ENCODE results near the gene FRS3. TPM values are rescaled to one million over a fixed set of nuclear protein-coding genes. Genes with fewer than 3 reads are reported as not detected.

FRS3 gene
- total RNA-seq, 1 donor from 2014 or later: 26.0 TPM

DNA sequence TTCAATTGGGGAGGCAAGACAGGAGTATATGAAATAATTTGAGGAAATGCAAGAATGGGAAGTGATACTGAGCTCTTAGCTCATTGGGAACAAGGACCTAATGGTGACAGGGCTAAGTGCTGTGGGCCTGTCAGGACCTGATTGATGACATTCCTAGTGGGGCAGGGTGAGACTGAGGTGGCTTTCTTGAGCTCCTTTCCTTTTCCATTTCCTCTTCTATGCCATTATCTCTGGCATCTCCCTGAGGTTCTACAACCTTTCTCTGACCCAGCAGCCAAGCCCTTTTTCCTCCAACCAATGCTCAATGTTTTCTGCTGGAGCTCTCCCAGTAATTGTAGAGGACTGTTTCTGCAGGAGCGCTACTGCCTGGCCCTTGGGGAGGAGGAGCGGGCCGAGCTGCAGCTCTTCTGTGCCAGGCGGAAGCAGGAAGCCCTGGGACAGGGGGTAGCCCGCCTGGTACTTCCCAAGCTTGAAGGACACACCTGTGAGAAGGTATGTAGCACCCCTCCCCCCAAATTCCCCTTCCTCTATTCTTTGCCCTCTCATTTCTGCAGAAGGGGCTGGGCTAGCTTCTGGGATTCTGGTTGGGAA, 5.0 kb upstream of the FRS3 start:
- Histone ChIP-seq H3K27ac (no peak overlapping the region), H3K27me3 (no peaks in the 10 kb centered on the region), H3K9me3 (no peaks in the 10 kb centered on the region), H3K4me3 (no peak overlapping the region), H3K36me3 (peaks cover 5 to 7% of the 10 kb centered on the region in 2 donors), H3K4me1 (peaks cover 17 to 18% of the 10 kb centered on the region in 2 donors)
- DNase-seq (ENCODE audit: low spot score in 2 of 2): no peak
- intact Hi-C loops (cut with DNase I): loop anchor here (5.0 to 10.0 kb wide), 3 partner anchors 77 to 1840 kb away; partner anchors contain the start of genes GTPBP2 and UBR2
- no peak for TF ChIP-seq CTCF (IDR thresholded peaks at IDR 0.05)

GRCh38 chr6:41783106-41783780, 3.5 kb upstream of the FRS3 start:
- Histone ChIP-seq H3K27ac (no peak overlapping the region), H3K9me3 (no peaks in the 10 kb centered on the region), H3K4me1 (peaks cover 13 to 23% of the 10 kb centered on the region in 2 donors), H3K36me3 (no peaks in the 10 kb centered on the region), H3K4me3 (no peak overlapping the region), H3K27me3 (no peaks in the 10 kb centered on the region)
- DNase-seq (ENCODE audit: low spot score in 2 of 2): no peak
- TF ChIP-seq CTCF (IDR thresholded peaks at IDR 0.05): no peak
- intact Hi-C loops (cut with DNase I): loop anchor here (10.0 kb wide), 2 partner anchors 782 to 1842 kb away; partner anchors contain the start of genes GTPBP2 and UBR2

- Histone ChIP-seq H3K27me3 (no peaks in the 10 kb centered on the region), H3K9me3 (no peaks in the 10 kb centered on the region), H3K4me1 (peaks cover 13 to 23% of the 10 kb centered on the region in 2 donors), H3K4me3 (peak overlapping the region; percentile 71 to 95), H3K36me3 (peaks cover 0 to 1% of the 10 kb centered on the region in 2 donors), H3K27ac (peak overlapping the region; percentile 29 to 88)
- intact Hi-C loops (cut with DNase I): loop anchor here (2.0 to 10.0 kb wide), 3 partner anchors 113 to 1843 kb away; partner anchors contain the start of genes GTPBP2, UBR2 and USP49
- no peak for TF ChIP-seq CTCF (IDR thresholded peaks at IDR 0.05)
- no peak for DNase-seq (ENCODE audit: low spot score in 2 of 2)
Measured at GRCh38 chr6:41781366-41781730, 1.6 kb upstream of the FRS3 start.

DNA sequence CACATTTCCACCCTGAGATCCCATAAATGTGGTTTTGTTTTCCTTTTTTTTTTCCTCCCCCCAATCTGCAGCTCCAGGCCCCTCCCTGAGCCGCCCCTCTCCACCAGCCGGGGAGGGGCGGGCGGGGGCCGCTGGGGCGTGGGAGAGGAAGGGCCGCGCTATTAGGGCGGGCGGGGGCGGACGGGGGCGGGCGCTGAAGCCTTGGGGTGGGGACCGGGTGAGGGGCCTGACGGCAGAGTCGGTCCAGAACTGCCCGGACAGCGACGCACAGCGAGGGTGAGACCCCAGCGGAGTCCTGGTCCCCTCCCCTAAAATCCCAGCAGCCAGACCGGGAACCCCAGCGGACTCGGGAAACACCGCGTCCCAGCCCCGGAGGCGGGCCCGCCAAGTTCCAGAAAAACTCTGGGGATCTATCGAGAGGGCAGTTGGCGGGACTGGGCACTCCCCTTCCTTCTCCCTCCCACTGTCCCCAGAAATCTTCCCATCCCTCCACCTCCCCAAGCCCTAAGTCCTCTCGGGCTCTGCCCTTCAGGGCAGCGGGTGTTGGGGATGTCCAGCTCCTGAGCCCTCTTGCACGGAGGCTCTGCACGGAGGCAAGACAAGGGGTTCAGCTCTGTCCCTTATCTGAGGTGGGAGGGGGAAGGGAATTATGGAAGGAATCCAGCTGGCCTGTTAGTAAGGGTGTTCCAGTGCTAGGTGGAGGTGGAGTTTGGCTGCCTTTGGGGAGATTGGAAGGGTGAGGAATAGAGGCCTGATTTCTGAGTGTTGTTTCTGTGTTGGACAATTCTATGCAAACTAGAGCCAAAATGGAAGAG, 1.1 kb upstream of the FRS3 start, which contains the start of gene PRICKLE4:
Gene PRICKLE4 (plus strand): TSS at position 232 of the 815 bp plus-strand sequence. CDS start 2,692 bp downstream, outside the sequence.
- DNase-seq (ENCODE audit: low spot score in 2 of 2): peak in 1 of 2 donors; percentile 74

More for the DNA sequence above, 1.1 kb upstream of the FRS3 start, which contains the start of gene PRICKLE4:
- peak within 1 kb of the TSS; percentile 72 to 88 for H3K27ac ChIP-seq
- peaks cover 8 to 18% of the 10 kb centered on the region in 2 donors for H3K4me1 ChIP-seq
- H3K9me3 ChIP-seq: no peaks in the 10 kb centered on the region
- peaks cover 0 to 7% of the 10 kb centered on the region in 2 donors for H3K36me3 ChIP-seq
- peak within 1 kb of the TSS; percentile 71 to 95 for H3K4me3 ChIP-seq
- H3K27me3 ChIP-seq: no peaks in the 10 kb centered on the region
- TF ChIP-seq CTCF (IDR thresholded peaks at IDR 0.05): no peak
- intact Hi-C loops (cut with DNase I): loop anchor here (1.0 to 10.0 kb wide), 4 partner anchors 114 to 1844 kb away; partner anchors contain the start of genes GTPBP2, UBR2 and USP49
